GM19099 (cell line): ENCODE data around the gene BRAP.

Source experiments
- POLR2A ChIP-seq: IDR thresholded peaks from 3 replicates; pipeline ENCODE4 v1.6.1; 2011; ENCODE audit warnings: low read depth; ENCODE audit not compliant: insufficient read length; ENCODE audit errors: extremely low read depth

Gene BRAP

DNA sequence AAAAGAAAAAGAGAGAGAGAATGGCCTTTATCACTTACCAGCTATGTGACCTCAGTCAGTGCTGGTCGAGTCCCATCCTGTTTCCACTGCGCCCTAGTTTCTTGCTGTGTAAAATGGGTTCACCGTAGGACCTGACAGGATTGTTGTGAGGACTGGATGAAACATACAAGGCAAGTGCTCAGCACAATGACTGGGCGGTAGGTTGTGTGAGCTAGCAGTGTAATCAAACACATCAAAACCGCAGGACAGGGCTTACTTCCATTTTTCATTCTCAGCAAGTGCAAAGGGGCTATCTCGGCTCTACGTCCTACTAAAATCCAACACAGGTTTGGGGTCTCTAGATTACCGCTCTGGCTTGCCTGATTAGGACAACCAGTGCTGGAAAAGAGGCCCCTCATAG, 50.2 kb downstream of the BRAP start:
- TF ChIP-seq POLR2A, result no peak

DNA sequence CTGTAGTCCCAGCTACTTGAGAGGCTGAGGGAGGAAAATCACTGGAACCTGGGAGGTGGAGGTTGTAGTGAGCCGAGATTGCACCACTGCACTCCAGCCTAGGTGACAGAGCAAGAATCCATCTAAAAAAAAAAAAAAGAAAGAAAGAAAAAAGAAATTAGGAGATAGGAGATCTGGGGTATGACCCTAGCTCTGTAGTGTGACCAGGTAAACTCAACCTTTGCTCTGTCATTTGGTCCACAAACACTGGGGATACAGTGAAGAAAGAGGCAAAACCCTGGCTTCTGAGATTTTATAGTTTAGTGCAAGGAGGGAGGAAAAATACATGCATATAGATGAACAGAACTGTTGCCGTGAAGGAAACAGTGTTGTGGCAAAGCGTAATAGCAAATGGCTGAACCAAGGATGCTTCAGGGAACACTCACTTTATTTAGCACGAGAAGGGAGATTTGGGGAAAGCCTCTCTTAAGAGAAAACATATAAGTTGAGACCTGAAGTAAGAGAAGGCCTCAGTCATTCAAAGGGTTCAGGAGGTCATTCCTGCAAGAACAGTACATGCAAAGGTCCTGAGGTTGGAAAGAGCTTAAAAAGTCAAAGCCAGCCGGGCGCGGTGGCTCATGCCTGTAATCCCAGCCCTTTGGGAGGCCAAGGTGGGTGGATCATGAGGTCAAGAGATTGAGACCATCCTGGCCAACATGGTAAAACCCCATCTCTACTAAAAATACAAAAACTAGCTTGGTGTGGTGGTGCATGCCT, 57.1 kb downstream of the BRAP start:
- no peak for TF ChIP-seq POLR2A

DNA sequence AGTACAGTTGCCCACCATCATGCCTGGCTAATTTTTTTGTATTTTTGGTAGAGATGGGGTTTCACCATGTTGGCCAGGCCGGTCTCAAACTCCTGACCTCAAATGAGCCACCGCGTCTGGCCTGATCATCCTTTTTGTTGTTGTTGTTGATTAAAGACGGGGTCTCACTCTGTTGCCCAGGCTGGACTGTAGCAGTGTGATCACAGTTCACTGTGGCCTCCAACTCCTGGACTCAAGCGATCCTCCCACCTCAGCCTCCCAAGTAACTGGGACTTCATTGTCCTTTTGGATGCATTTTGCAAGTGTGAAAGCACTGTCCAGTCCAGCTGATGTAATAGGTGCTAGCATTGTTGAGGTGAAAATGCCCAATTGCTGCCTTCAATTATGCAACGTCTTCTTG, 59.5 kb downstream of the BRAP start:
- TF ChIP-seq POLR2A, result no peak

DNA sequence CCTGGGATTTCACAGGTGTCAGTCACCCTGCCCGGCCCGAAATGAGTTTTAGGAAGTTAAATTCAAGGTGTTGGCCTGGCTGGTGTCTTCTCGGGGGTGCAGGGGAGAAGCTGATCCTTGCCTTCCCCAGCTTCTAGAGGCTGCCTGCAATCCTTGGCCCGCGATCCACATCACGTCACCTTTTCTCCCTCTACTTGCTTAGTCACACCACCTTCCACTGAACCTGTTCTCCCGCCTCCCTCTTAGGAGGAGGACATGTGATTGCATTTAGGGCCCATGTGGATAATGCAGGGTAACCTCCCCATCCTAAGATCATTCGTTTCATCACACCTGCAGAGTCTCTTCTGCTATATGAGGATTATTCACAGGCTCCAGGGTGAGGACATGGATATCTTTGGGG, 61.2 kb downstream of the BRAP start:
- no peak for TF ChIP-seq POLR2A

DNA sequence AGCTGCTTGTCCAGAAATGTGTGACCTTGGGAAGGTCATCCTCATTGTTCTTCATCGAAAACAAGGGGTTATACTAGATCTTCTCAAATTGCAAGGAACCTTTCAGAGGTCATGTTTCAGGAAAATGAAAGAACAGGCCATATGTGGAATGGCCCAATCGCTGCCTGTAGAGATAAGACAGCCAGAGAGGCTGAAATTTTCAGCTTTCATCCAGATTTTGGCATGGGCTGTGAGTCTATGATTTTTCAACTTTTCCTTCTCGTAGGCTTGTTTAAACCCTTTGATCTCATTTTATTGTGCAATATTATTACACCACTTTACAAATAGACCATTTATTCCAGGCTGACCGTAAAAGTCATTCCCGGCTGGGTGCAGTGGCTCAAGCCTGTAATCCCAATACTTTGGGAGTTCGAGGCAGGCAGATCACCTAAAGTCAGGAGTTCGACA, 69.6 kb downstream of the BRAP start:
- no peak for TF ChIP-seq POLR2A

DNA sequence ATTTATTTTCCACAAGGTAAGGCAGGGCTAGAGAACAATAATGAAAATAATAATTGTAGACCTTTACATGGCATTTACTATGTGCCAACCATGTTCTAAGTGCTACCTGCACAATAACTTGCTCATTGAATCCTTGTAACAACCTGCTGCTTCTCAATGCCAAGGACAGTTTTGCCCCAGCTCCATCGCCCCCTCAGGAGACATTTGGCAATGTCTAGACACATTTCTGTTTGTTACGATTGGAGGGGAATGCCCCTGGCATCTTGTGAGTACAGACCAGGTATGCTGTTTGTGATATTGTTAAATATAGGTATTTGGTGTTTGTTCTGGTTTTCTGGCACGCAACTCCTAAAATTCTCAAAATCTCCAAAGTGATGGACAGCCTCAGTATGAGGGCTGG, 78.5 kb downstream of the BRAP start:
- TF ChIP-seq POLR2A, result no peak

DNA sequence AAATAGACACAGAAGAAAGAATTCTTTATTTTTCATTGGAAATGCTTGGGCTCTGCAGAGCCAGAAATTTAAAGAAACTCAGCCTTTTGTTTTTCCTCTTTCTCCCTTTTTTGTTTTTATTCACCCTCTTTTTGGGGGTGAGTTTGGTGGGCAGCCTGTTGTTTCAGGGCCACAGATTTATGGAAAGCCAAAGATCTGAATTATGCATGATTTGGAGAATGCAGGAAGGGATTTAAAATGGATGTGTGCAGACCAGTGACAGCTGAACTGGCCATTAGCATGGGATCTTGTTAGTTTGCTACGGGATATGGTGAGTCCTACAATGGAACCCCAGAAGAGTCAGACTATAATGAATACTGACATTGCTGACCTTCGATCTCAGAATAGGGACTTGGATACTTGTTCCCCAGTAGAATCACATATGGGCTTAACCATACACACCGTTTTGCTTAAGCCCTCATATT, 79.0 kb downstream of the BRAP start:
- no peak for TF ChIP-seq POLR2A

DNA sequence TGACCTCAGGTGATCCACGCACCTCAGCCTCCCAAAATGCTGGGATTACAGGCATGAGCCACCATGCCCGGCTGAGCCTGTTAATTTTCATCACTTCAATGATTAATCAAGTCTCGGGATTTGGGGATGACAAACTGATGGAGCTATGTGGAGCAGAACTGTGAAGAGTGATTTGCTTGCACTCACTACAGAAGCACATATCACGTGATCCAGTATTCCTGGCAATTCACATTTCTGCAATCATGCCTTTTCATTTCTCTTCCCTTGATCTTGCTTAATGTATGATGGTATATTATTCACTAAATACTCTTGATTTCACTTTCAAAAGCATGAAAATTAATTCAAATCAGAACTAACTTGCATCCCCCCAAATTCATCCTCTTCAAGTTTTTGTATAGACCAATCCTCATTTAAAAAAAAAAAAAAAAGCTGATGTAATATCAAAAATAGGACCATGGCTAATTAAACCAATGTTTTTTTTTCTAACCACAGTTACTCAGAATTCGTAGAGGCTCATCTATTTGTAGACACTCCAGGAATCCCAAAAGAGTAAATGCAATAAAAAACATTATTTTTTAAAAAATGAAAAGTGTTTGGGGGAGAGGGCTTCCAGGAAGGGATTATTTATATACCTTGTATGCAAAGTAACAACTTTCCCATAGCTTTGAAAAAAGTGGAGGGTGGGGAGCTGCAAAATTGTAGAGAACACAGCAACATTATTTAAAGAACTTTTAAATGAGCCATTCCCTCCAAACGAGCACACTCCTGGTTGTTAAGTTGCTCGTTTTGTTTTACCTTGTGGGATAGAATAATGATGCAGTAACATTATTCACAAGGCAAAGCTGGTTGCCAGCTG, 79.6 kb downstream of the BRAP start:
- TF ChIP-seq POLR2A, result no peak

DNA sequence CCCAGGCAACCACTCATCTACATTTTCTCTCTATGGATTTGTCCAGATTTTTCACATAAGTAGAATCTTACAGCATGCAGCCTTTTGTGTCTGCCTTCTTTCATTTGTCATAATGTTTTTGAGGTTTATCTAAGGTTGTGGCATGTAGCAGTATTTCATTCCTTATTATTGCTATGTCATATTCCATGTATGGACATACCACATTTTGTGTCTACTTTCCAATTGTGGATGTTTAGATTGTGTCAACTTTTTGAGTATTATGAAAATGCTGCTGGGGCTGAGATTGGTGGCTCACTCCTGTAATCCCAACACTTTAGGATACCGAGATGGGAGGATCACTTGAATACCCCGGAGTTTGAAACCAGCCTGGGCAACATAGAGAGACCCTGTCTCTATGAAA, 83.4 kb downstream of the BRAP start:
- no peak for TF ChIP-seq POLR2A

DNA sequence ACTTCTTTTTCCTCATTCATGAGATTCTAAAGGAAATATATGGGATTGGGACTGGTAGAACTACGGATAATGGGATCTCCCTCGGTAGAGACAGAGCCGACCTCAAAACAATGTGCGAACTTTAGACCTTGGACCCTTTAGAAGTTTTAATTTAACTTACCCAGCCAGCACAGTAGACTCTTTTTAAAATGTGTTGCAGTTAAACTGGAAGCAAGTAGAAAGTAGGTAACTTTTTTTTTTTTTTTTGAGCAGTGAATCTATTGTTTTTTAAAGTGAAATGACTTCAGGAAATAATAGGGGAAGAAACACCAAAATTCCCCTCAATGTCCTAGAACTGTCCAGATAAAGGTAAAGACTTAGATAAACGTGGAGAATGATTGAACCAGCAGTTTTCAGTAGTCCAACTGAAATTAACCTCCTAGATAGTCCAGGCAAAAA, 85.5 kb downstream of the BRAP start:
- TF ChIP-seq POLR2A, result no peak

DNA sequence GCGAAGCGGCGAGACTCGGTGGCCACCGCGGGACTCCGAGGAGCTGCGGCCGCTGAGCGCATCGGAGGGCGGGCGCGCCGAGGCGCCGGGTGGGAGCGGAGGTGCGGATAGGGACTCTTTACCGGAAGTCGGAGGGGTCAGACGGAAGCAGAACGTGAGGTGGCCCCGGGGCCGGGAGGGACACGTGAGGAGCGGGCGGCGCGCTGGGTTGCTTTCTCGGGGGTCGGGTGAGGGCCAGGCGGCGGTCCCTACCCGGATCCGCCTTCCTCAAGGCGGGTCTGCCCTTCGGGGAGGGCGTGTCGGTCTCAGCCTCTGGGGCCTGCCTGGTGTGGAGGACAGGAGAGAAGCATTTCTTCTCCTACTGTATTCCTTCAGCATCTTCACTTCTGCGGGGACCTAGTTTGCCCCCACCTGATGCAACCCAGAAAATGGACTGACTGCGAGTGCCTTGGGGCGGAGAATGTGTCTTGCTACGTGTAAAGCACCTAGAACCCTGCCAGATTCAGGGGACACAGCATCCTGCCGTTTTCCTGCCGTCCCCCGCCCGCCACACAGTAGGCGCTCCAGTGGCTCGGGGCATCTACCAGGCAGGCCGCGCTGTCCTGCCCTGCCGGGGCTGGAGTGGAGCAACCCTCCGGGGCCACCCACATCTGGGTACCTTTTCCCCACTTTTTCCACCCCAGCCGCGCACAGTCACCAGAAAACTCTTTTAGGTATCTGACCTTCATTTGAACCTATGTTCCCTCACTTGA, 86.1 kb downstream of the BRAP start:
- TF ChIP-seq POLR2A, result peak; percentile 94

DNA sequence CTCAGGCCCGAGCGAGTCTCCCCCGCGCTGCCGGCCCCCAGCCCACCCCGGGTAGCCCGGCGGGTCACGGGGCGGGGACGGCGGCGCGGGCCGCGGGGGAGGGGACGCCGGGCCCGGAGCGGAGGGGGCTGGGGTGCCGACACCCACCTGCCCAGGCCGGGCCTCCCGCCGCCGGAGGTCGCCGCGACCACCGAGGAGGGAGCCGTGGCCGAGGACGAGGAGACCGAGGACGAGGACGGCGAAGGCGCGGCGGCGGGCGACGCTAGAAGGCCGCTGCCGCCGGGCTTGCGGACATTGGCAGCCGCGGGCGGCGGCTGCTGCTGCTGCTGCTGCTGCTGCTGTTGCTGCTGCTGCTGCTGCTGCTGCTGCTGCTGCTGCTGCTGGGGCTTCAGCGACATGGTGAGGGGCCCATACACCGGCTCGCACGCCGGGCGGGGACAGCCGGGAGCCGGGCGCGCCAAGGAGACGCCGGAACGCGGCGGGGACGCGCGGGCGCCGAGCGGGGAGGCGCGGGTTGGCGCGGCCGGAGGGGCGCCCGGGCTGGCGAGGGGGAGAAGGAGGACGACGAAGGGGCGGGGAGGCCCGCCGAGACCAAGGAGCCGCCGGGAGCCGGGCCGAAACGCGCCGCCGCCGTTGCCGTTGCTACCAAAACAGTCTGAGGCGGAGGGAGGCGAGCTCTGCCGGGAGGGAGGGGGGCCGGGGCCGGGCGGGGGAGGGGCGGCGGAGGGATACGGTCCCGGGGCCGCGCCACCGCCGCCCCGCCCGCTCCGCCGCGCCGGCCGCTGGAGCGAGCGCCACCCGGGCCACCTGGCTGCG, 86.9 kb downstream of the BRAP start, which contains the start of gene ATXN2:
TSS of gene ATXN2 (minus strand) at position 679 of the 816 bp plus-strand sequence. CDS start at position 398, 281 bp downstream.
- TF ChIP-seq POLR2A, result no peak

DNA sequence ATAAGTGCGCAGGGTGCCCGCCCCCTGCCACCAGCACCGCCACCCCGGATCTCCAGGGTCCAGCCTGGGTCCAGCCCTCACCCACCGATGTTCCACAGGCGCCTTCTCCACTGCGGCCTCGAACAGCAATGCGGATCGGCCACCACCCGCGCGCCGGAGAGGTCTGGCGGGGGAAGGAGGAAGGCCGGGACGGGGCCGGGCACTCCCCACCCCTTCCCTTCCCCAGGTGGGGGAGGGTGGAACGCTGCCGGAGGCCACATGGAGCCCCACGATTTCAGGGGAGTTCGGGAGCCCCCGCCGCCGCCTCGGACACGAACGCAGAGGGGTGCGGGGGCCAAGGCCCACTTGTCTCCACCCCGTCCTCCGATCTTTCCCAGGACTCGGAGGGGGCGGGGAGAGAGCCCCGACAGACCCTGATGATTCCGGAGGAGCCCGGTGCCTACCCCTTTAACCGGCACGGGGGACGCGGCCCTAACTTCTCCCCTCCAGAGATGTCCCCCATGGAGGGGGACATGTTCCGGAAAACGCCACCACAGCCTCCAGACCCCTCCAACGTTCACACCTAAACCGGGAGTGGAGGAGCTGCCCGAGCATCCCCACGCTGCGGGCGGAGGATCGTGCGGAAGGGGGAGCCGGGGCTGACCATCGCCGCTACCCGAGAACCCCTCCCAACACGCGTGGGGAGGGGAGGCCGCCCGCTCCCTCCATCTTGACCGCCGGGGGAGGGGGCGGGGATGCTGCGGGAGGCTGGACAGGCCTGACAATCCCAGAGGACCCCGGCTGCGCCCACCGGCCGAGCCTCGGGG, 87.7 kb downstream of the BRAP start:
- TF ChIP-seq POLR2A, result peak; percentile 6
